HG02973 (cell line): ENCODE measurements around the gene RNF31.

Experiments used
- ATAC-seq: cut with Tn5 transposase; IDR thresholded peaks from one replicate; pipeline ENCODE4 v1.9.1; 2021; ENCODE audit warnings: moderate library complexity; ENCODE audit not compliant: unreplicated experiment

Gene RNF31

GRCh38 chr14:24159777-24160498, 12.6 kb downstream of the RNF31 start:
- no peak for ATAC-seq

DNA sequence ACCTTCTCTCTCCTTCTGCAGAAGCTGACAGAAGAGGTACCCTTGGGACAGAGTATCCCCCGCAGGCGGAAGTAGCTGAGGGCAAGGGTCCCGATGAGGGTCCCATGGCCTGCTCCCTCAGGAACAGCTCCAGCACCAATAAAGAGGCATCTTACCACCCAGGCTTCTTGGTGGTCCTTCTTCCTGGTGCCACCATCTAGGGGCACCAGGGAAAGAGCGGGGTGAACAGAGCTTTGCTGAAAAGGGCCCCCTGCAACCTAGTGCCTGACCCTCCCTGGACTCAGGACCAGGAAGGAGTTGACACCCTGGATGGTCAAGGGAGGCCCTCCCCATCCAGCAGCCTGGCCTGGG, 13.2 kb downstream of the RNF31 start:
- ATAC-seq, result no peak

GRCh38 chr14:24160850-24161804, 13.8 kb downstream of the RNF31 start, which contains the start of gene IRF9:
Gene IRF9, plus strand, starts transcription at chr14:24161265. Its CDS starts 880 bp downstream, at chr14:24162145.
- ATAC-seq, result peak; percentile 70

DNA sequence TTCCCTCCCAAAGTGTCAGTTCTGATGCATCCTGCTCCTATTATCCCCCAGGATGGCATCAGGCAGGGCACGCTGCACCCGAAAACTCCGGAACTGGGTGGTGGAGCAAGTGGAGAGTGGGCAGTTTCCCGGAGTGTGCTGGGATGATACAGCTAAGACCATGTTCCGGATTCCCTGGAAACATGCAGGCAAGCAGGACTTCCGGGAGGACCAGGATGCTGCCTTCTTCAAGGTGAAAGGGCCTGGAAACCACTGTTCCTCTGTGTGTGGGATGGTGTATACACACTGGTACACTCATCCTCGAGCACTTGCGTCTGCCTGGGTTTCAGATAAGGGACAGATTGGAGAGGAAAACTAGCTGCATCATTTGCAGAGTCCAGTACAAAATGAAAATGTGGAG, 14.8 kb downstream of the RNF31 start:
- ATAC-seq, result no peak

DNA sequence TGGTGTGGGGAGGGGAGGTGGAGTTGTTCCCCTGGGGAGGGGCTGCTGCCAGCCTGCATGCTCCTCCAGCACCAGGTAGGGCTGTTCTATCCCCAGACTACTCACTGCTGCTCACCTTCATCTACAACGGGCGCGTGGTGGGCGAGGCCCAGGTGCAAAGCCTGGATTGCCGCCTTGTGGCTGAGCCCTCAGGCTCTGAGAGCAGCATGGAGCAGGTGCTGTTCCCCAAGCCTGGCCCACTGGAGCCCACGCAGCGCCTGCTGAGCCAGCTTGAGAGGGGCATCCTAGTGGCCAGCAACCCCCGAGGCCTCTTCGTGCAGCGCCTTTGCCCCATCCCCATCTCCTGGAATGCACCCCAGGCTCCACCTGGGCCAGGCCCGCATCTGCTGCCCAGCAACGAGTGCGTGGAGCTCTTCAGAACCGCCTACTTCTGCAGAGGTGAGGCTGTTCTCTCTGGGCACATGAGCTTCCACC, 17.3 kb downstream of the RNF31 start:
- ATAC-seq, result no peak

GRCh38 chr14:24165785-24166184, 18.5 kb downstream of the RNF31 start:
- no peak for ATAC-seq

GRCh38 chr14:24167469-24168114, 20.3 kb downstream of the RNF31 start:
- ATAC-seq, result no peak

- peak; percentile 60 for ATAC-seq
These were observed 24.3 kb downstream of the RNF31 start, which contains the start of gene REC8 for GRCh38 chr14:24171422-24172260. Gene REC8, plus strand, starts transcription at chr14:24172080. Its CDS starts 473 bp downstream, at chr14:24172553.

GRCh38 chr14:24172261-24172860, 25.1 kb downstream of the RNF31 start:
- no peak for ATAC-seq

DNA sequence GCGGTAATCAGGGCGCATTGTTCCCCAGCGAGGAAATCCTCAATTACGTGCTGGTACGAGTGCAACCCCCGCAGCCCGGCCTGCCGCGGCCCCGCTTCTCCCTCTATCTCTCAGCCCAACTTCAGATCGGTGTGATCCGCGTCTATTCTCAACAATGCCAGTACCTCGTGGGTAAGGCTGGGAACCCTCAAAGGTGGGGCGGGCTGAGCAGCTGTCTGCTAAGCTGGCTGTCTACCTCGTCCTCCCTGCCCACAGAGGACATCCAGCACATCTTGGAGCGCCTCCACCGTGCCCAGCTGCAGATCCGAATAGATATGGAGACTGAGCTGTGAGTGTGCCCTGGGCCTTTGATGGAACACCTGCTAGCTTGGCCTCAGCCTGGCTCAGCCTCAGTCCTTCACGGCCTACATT, 25.6 kb downstream of the RNF31 start:
- no peak for ATAC-seq

DNA sequence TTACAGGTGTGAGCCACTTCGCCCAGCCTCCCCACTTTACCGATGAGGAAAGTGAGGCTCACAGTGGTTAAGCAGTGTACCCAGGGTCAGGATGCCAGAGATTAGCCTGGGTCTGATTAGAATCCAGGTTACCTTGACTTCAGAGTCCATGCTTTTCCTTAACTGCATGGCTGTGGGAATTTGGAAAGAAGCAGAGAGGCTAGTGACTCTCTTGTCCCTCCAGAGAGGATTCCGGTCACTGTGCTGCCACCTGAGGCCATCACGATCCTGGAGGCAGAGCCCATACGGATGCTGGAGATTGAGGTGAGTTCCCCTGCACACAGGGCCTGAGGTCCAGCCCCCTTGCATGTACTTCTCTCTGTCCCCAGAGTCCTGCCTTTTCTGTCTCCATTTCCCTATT, 29.3 kb downstream of the RNF31 start:
- ATAC-seq, result no peak

DNA sequence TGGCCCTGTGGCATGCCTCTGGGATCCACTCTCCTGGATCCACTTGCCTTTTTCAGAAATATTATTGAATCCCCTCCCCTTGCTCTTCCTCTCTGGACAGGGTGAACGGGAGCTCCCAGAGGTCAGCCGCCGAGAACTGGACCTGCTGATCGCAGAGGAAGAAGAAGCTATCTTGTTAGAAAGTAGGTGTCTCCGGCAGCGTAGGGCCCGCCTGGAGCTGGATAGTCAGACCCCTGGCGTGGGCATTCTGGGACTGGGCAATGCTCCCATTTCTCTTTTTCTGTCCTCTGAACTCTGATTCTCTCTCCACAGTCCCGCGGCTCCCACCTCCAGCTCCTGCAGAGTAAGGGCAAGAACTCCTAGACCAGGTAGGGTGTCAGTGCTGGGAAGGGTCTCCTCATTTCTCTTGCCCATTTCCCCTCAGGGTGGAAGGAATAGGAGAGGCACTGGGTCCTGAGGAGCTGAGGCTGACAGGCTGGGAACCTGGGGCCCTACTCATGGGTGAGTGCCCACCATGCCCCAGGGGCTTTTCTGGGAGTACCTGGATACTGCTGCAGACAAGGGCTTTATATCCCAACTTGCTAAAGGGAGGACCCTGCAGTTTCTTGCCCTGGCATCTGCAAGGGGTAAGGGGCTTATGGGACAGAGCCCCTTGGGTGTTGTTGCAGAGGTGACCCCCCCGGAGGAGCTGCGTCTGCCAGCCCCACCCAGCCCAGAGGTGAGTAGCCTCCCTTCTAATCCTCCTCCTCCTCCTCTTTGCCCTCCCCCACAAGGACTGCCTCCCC, 29.9 kb downstream of the RNF31 start:
- no peak for ATAC-seq

- no peak for ATAC-seq
These were observed 30.6 kb downstream of the RNF31 start for GRCh38 chr14:24177891-24178290.

DNA sequence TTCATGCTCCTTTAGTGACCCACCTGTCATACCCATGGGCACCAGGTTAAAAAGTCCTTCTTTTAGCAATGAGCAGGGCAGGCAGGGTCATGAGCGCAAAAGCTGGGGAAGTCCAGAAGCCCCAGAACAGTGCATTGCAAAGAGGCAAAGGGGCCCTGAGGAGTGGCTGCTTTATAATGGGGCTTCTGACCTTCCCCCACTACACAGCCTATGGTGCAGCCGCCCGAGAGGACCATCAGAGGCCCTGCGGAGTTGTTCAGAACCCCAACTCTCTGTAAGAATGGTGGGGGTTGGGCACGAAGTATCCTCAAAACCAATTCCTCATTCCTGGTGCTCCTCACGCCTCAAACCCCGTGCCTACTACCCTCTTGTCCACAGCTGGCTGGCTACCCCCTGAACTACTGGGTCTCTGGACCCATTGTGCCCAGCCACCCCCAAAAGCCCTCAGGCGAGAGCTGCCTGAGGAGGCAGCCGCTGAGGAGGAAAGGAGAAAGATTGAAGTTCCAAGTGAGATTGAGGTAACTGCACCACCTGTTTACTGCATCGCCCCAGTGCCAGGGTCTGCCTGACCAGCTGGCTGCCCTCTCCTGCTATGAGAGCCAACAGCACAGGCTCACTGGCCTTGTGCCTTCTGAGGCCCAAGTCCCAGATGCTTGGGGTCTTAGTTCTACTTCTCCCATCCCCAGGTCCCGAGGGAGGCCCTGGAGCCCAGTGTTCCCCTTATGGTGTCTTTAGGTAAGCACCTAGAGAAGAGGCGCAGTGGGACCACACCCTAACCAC, 31.3 kb downstream of the RNF31 start:
- ATAC-seq, result no peak

DNA sequence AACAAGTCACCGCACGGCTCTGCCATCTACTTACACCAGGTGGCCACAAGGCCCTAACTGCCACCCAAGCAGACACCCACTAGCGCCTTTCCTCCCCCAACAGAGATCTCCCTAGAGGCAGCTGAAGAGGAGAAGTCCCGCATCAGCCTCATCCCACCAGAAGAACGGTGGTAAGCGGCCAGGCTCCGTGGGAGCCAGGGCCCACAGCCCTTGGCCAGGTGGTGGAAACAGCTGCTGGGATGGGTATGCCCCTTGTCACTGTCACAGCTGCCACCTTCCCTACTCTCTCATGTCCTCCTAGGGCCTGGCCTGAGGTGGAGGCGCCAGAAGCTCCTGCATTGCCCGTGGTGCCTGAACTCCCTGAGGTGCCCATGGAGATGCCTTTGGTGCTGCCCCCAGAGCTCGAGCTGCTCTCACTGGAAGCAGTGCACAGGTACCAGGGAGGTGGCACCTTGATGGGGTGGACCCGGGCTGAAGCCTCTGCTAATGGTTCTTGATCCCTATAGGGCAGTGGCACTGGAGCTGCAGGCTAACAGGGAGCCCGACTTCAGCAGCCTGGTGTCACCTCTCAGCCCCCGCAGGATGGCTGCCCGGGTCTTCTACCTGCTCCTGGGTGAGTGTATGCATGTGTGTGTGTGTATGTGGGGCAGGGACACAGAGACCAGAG, 32.1 kb downstream of the RNF31 start:
- no peak for ATAC-seq

DNA sequence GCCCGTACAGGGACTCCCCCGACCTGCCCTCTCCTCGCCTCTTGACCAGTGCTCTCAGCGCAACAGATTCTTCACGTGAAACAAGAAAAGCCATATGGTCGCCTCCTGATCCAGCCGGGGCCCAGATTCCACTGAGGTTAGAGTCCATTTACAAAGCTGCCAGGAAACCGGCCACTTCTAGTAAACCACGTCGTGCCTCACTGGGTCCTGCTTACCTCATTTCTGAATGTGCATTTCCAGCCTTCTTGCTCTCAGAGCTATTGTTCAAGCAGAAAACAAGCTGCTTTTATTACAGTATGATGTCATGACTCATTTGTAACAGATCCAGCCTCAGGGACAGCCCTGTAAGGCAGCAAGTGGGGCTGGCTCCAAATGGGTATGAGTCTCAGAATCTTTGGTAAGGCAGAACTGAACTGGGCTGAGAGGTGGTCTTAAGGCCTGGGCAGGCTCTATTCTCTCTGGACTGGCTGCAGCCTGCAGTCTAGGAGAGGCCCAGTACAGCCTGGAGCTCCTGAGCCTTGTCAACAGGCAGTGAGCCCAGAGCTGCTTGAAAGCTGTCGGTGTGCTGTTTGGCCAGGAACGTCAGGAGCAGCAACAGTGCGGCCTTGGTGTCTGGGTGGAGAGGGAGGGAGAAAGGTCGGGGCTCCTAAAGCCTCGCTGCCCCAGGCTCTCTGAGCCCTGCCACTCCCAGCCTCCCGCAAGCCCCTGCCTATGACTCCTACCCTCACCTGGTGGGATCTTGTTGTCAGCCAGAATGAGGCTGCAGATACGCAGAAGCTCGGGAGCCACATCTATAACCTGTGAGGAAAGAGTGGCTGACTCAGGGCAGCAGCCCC, 32.9 kb downstream of the RNF31 start:
- ATAC-seq, result no peak
